Stimulated activated CD4-positive, alpha-beta T cell treated with anti-CD3 and anti-CD28 coated beads, Interleukin-4, amount 100 ng/mL, for 24 hours (primary cell): Measurements from ENCODE around the gene BCAR1.
"Not testable (repeated sequence)": the region's sequence is repeated elsewhere in the genome, so short reads cannot be mapped to it uniquely, and the experiment has no call there.

Experiments used
- DNase-seq: peaks from one replicate; pipeline ENCODE4 v3.0.0-alpha.2; 2020

The BCAR1 gene

GRCh38 chr16:75271441-75272096 lies 20.1 kb upstream of the BCAR1 start:
- no peak for DNase-seq

GRCh38 chr16:75269358-75269757 lies 17.9 kb upstream of the BCAR1 start:
- not testable (repeated sequence) for DNase-seq

- no peak for DNase-seq
These were observed 16.3 kb upstream of the BCAR1 start for GRCh38 chr16:75267631-75268264.

GRCh38 chr16:75266738-75267630 lies 15.6 kb upstream of the BCAR1 start:
- no peak for DNase-seq

GRCh38 chr16:75265911-75266701 lies 14.7 kb upstream of the BCAR1 start:
- DNase-seq, result no peak

- DNase-seq, result no peak
These were observed 13.8 kb upstream of the BCAR1 start for GRCh38 chr16:75264999-75265910.

GRCh38 chr16:75264457-75264998 lies 13.1 kb upstream of the BCAR1 start:
- no peak for DNase-seq

- DNase-seq, result no peak
These were observed 12.6 kb upstream of the BCAR1 start for GRCh38 chr16:75263963-75264445.

- DNase-seq, result no peak
These were observed 12.0 kb upstream of the BCAR1 start for GRCh38 chr16:75263291-75263962.

- no peak for DNase-seq
These were observed 11.3 kb upstream of the BCAR1 start for GRCh38 chr16:75262800-75263127.

- DNase-seq, result no peak
These were observed 10.8 kb upstream of the BCAR1 start for GRCh38 chr16:75262104-75262799.

- no peak for DNase-seq
These were observed 10.2 kb upstream of the BCAR1 start for GRCh38 chr16:75261590-75262078.

GRCh38 chr16:75260851-75261589 lies 9.6 kb upstream of the BCAR1 start:
- no peak for DNase-seq

GRCh38 chr16:75258807-75259141 lies 7.3 kb upstream of the BCAR1 start:
- DNase-seq, result no peak

GRCh38 chr16:75257886-75258806 lies 6.7 kb upstream of the BCAR1 start:
- no peak for DNase-seq

GRCh38 chr16:75256696-75257343 lies 5.4 kb upstream of the BCAR1 start:
- DNase-seq, result no peak

- no peak for DNase-seq
These were observed 4.7 kb upstream of the BCAR1 start for GRCh38 chr16:75256059-75256571.
